Keratinocyte (primary cell): ENCODE data around the gene MAIP1. TPM values are rescaled to one million over a fixed set of nuclear protein-coding genes. Genes with fewer than 3 reads are reported as not detected.

Source experiments
- DNase-seq: peaks from one replicate; pipeline ENCODE4 v3.0.0-alpha.2; 2011; ENCODE audit warnings: low read depth, missing footprints, low spot score
- FAIRE-seq: peaks from 2 replicates; lab custom pipeline; 2011; peaks lifted over from hg19 to GRCh38; lab: Jason Lieb, UNC
- H2AFZ ChIP-seq: 2 replicates; pipeline ENCODE4 v1.6.0; 2012; ENCODE audit warnings: low read length, control low read depth, inconsistent platforms; ENCODE audit not compliant: control insufficient read depth
- H3K27ac ChIP-seq: 2 replicates; pipeline ENCODE4 v1.5.1; 2011; ENCODE audit warnings: low read length; ENCODE audit not compliant: control insufficient read depth, insufficient read depth
- H3K27me3 ChIP-seq: 3 replicates; pipeline ENCODE4 v1.6.0; 2011; ENCODE audit warnings: low read length; ENCODE audit not compliant: control insufficient read depth, insufficient read depth; ENCODE audit errors: extremely low read depth
- H3K36me3 ChIP-seq, 2 experiments: 2 replicates in 1 of 2; 3 replicates in 1 of 2; pipeline ENCODE4 v1.5.1; 2011; ENCODE audit warnings: low read length in 2 of 2, mild to moderate bottlenecking in 1 of 2; ENCODE audit not compliant: control insufficient read depth in 2 of 2, insufficient read depth in 2 of 2; ENCODE audit errors: extremely low read depth in 1 of 2
- H3K4me1 ChIP-seq: 3 replicates; pipeline ENCODE4 v1.5.1; 2011; ENCODE audit warnings: low read length; ENCODE audit not compliant: control insufficient read depth, insufficient read depth; ENCODE audit errors: extremely low read depth
- H3K4me2 ChIP-seq: 3 replicates; pipeline ENCODE4 v1.6.0; 2011; ENCODE audit warnings: low read depth, low read length; ENCODE audit not compliant: control insufficient read depth, insufficient read depth; ENCODE audit errors: extremely low read depth
- H3K4me3 ChIP-seq, 3 experiments: fragments of 200-600 bp in 1 of 3; sonication (generic) in 1 of 3; 2 replicates in 2 of 3; 3 replicates in 1 of 3; pipeline ENCODE4 v1.5.1; 2011 to 2016; ENCODE audit warnings: low read length in 3 of 3, mild to moderate bottlenecking in 3 of 3, control low read depth in 2 of 3, inconsistent platforms in 1 of 3, low read depth in 1 of 3, mixed read lengths in 1 of 3, mixed run types in 1 of 3, moderate library complexity in 1 of 3; ENCODE audit not compliant: control insufficient read depth in 2 of 3, insufficient read depth in 2 of 3; ENCODE audit errors: extremely low read depth in 1 of 3
- H3K79me2 ChIP-seq: 2 replicates; pipeline ENCODE4 v1.6.0; 2012; ENCODE audit warnings: low read length; ENCODE audit not compliant: control insufficient read depth, insufficient read depth
- H3K9ac ChIP-seq: 3 replicates; pipeline ENCODE4 v1.6.0; 2011; ENCODE audit warnings: low read length; ENCODE audit not compliant: control insufficient read depth, insufficient read depth; ENCODE audit errors: extremely low read depth
- H3K9me1 ChIP-seq: 3 replicates; pipeline ENCODE4 v1.6.0; 2011; ENCODE audit warnings: low read length; ENCODE audit not compliant: control insufficient read depth, insufficient read depth; ENCODE audit errors: extremely low read depth
- H3K9me3 ChIP-seq: 2 replicates; pipeline ENCODE4 v1.5.1; 2012; ENCODE audit warnings: low read depth, low read length; ENCODE audit not compliant: control insufficient read depth
- H4K20me1 ChIP-seq: 3 replicates; pipeline ENCODE4 v1.6.0; 2011; ENCODE audit warnings: low read length; ENCODE audit not compliant: control insufficient read depth, insufficient read depth; ENCODE audit errors: extremely low read depth
- EZH2 ChIP-seq: IDR thresholded peaks from one replicate; pipeline ENCODE4 v1.6.1; 2012; ENCODE audit warnings: inconsistent platforms, mild to moderate bottlenecking, low read length, moderate library complexity
- dilution Hi-C: fragments of 300-500 bp; cut with MboI; formaldehyde crosslinking; loops from one replicate; pipeline ENCODE4 v1.7.0; 2020; ENCODE audit warnings: low sequenced_read_pairs; ENCODE audit not compliant: extremely low pct_ligation_motif_present
- polyA plus RNA-seq, 5 experiments: library from polyadenylated mRNA; depleted of rRNA in 3 of 5; stranded (reverse) in 3 of 5; stranded (forward) in 1 of 5; unstranded in 1 of 5; fragments of >200 nt; gene quantifications; 1 replicate in 1 of 5; 2 replicates in 3 of 5; 3 replicates in 1 of 5; pipeline versions ENCODE4 v1.2.1 to v1.2.3, GENCODE V29; 2011 to 2012; ENCODE audit warnings: missing spikeins in 2 of 5, low read depth in 1 of 5, low replicate concordance in 1 of 5
- TF ChIP-seq, protein P1 (sequence below), 3 experiments: IDR thresholded peaks in 1 of 3; conservative IDR thresholded peaks in 1 of 3; optimal IDR thresholded peaks in 1 of 3; 2 replicates in 2 of 3; 3 replicates in 1 of 3; pipeline versions ENCODE3 to v1.5.1; 2011; ENCODE audit warnings: low read length in 3 of 3, mild to moderate bottlenecking in 3 of 3, moderate library complexity in 2 of 3, control low read depth in 1 of 3, inconsistent platforms in 1 of 3; ENCODE audit not compliant: insufficient read depth in 2 of 3; ENCODE audit errors: extremely low read depth in 1 of 3

The MAIP1 gene
- polyA plus RNA-seq, 1 donor (not counting 4 experiments of a cell fraction or from before 2014, with no cell fraction given), result 17.4 TPM

DNA sequence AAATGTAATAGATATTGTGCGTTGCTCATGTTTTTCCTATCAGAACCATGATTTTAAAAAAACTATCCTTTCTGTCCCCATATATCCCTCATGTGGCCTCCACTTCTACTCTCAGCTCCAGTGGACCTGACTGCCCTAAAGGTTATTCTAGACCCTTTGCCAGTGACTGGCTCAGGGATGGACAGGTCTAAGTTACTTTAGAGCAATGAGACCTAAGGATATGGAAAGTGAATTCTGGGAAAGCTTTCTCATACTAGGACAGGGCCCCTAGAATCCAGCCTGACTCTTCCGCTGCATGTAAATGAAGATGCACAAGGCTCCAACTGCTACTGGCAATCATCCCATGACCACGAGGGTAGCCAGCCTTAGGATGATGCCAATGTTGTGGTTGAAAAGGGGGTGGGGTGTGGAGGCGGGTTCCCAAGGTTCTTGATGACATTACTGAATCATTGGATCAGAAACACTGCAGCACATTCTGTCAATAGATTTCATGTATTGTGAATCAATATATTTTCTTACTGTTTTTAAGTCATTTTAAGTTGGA, 23.0 kb upstream of the MAIP1 start:
- Histone ChIP-seq H3K79me2 (no peaks in the 10 kb centered on the region), H3K9me3 (no peaks in the 10 kb centered on the region), H2AFZ (no peak overlapping the region), H4K20me1 (no peaks in the 10 kb centered on the region), H3K27ac (no peak overlapping the region), H3K9ac (no peak overlapping the region), H3K9me1 (no peaks in the 10 kb centered on the region), H3K4me1 (no peaks in the 10 kb centered on the region), H3K27me3 (no peaks in the 10 kb centered on the region), H3K36me3 (peaks cover 5 to 6% of the 10 kb centered on the region in 2 experiments), H3K4me2 (no peak overlapping the region), H3K4me3 (no peak overlapping the region)
- dilution Hi-C loops, result no loop called here
- TF ChIP-seq EZH2, result no peak
- TF ChIP-seq, protein P1, sequence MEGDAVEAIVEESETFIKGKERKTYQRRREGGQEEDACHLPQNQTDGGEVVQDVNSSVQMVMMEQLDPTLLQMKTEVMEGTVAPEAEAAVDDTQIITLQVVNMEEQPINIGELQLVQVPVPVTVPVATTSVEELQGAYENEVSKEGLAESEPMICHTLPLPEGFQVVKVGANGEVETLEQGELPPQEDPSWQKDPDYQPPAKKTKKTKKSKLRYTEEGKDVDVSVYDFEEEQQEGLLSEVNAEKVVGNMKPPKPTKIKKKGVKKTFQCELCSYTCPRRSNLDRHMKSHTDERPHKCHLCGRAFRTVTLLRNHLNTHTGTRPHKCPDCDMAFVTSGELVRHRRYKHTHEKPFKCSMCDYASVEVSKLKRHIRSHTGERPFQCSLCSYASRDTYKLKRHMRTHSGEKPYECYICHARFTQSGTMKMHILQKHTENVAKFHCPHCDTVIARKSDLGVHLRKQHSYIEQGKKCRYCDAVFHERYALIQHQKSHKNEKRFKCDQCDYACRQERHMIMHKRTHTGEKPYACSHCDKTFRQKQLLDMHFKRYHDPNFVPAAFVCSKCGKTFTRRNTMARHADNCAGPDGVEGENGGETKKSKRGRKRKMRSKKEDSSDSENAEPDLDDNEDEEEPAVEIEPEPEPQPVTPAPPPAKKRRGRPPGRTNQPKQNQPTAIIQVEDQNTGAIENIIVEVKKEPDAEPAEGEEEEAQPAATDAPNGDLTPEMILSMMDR (optimal IDR thresholded peaks at IDR 0.05 in 1 of 3, IDR thresholded peaks at IDR 0.05 in 1 of 3, conservative IDR thresholded peaks at IDR 0.05 in 1 of 3; ENCODE audit: extremely low read depth in 1 of 3, insufficient read depth in 2 of 3, low read length in 3 of 3), result no peak
- FAIRE-seq, result no peak
- DNase-seq, result no peak

DNA sequence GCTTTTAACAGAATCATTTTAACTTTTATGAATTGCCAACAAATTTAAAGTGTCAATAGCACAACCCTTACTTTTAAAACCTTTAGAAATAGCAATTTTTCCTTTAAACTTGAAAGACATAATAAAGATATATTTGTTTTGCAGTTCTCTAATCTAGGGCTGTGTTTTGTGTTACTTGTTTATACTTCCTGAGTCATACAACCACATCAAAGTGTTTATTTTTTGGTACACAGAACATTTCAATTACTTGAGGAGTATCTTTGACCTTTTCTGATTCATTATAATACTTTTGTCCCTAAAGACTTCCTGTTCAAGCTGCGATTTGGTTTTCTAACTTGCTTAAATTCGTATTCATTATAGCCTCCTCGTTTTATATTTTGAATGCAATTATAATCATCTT, 21.9 kb upstream of the MAIP1 start:
- Histone ChIP-seq H3K9me1 (no peaks in the 10 kb centered on the region), H2AFZ (no peak overlapping the region), H3K27me3 (no peaks in the 10 kb centered on the region), H4K20me1 (no peaks in the 10 kb centered on the region), H3K27ac (no peak overlapping the region), H3K4me2 (no peak overlapping the region), H3K79me2 (no peaks in the 10 kb centered on the region), H3K4me1 (no peaks in the 10 kb centered on the region), H3K4me3 (no peak overlapping the region), H3K36me3 (peaks cover 5 to 6% of the 10 kb centered on the region in 2 experiments), H3K9me3 (no peaks in the 10 kb centered on the region), H3K9ac (no peak overlapping the region)
- FAIRE-seq, result no peak
- dilution Hi-C loops, result no loop called here
- no peak for DNase-seq
- TF ChIP-seq, protein P1 (optimal IDR thresholded peaks at IDR 0.05 in 1 of 3, IDR thresholded peaks at IDR 0.05 in 1 of 3, conservative IDR thresholded peaks at IDR 0.05 in 1 of 3; ENCODE audit: extremely low read depth in 1 of 3, insufficient read depth in 2 of 3, low read length in 3 of 3), result no peak
- TF ChIP-seq EZH2, result no peak
